Body of pancreas (tissue), 4 donors: ENCODE results near the gene USP14.

Experiments
- POLR2A ChIP-seq, 3 donors: fragments of 450-650 bp; IDR thresholded peaks; one replicate each; pipeline ENCODE4 v1.6.1; 2016; ENCODE audit warnings: antibody characterized with exemption in 3 of 3, mild to moderate bottlenecking in 2 of 3
- TF ChIP-seq, protein P1 (sequence below), 7 experiments: fragments of 450-650 bp in 4 of 7; fragments of 200-600 bp in 3 of 7; sonication (generic) in 3 of 7; IDR thresholded peaks; one replicate each; pipeline ENCODE4 v1.5.1; 2016 to 2019; ENCODE audit warnings: antibody characterized with exemption in 7 of 7

DNA sequence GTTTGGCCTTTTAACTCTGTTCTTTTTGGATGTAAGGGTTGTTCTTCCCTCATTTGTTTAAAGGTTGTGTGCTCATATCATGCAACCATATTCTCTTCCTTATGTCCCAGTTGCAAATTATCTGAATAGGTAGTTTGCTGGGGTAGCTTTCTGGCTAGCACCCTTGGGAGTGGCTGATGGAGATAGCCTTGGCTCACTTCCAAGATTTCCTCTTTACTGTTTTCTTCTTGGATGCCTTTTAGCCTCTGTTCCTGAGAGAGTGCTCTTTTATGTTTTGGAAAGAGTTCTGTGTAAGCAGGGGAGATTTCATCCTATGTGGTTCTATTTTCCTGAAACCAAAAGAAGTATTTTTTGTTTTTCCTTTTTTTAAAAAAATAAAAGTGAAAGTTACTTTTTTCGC is 25.4 kb downstream of the USP14 start:
- TF ChIP-seq, protein P1, sequence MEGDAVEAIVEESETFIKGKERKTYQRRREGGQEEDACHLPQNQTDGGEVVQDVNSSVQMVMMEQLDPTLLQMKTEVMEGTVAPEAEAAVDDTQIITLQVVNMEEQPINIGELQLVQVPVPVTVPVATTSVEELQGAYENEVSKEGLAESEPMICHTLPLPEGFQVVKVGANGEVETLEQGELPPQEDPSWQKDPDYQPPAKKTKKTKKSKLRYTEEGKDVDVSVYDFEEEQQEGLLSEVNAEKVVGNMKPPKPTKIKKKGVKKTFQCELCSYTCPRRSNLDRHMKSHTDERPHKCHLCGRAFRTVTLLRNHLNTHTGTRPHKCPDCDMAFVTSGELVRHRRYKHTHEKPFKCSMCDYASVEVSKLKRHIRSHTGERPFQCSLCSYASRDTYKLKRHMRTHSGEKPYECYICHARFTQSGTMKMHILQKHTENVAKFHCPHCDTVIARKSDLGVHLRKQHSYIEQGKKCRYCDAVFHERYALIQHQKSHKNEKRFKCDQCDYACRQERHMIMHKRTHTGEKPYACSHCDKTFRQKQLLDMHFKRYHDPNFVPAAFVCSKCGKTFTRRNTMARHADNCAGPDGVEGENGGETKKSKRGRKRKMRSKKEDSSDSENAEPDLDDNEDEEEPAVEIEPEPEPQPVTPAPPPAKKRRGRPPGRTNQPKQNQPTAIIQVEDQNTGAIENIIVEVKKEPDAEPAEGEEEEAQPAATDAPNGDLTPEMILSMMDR (IDR thresholded peaks at IDR 0.05), result no peak
- TF ChIP-seq POLR2A (IDR thresholded peaks at IDR 0.05), result no peak
